Measurements from ENCODE around the gene CLECL1.

GRCh38 chr12:9750276-9751203, 17.6 kb upstream of the CLECL1 start:
- TF ChIP-seq TCF12 (IDR thresholded peaks at IDR 0.05; ENCODE audit: low read depth, low read length) (no peak), SIN3A (conservative IDR thresholded peaks at IDR 0.05 in 1 of 2, IDR thresholded peaks at IDR 0.05 in 1 of 2; ENCODE audit: low read depth in 1 of 2, low read length in 2 of 2) (no peak), JUN (IDR thresholded peaks at IDR 0.05; ENCODE audit: low read depth, low read length) (no peak), CTCF (IDR thresholded peaks at IDR 0.05; ENCODE audit: control extremely low read depth in 1 of 3, insufficient read depth in 1 of 3, low read depth in 1 of 3, low read length in 3 of 3) (peak in 2 of 3 experiments; percentile 64 to 88; a peak in 3 of 4 replicates), HDAC6 (IDR thresholded peaks at IDR 0.05; ENCODE audit: low read depth, low read length) (no peak), CHD2 (IDR thresholded peaks at IDR 0.05; ENCODE audit: low read length) (no peak), POU5F1 (IDR thresholded peaks at IDR 0.05; ENCODE audit: low read depth, low read length) (no peak)
